Activated CD4-positive, alpha-beta T cell treated with anti-CD3 and anti-CD28 coated beads, Interleukin-10, Interleukin-2, amounts not matched to agents 100 ng/mL and 50 ng/mL, durations not matched to agents 16 hours and 8 hours (primary cell): ENCODE data around the gene TESMIN.

Experiments
- DNase-seq: peaks from one replicate; pipeline ENCODE4 v3.0.0-alpha.2; 2020

The TESMIN gene

DNA sequence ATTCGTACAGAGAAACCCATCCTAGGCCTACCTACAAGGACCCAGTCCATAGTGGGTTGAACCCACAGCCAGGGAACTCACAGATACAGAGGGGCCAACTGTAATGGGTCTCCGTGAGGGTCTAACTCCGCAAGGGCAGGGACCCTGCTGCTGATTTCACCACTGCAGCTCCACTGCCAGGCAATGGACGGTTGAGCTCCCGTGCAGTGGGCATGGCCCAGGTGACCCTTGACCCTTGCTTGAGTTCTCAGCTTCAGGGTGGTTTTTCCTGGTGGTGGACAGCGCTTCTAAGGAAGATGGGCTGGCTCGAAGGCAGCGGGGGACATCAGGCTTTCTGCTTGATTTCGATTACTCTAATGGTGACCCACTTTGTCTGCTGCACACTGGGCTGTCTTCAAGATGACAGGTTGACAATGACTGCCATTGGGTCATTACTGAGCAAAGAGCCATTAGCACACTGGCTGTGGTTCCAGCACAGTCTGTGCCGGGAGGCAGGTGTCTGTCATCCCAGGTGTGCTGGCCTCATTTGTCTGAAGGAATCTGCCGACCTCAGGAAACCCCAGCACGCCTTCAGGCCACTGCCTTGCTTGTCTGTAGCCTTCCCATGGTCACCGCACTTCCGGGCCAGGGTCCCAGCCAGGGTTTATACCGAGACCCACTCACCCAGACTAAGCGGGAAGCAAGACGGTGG, 70.6 kb downstream of the TESMIN start:
- DNase-seq: no peak

DNA sequence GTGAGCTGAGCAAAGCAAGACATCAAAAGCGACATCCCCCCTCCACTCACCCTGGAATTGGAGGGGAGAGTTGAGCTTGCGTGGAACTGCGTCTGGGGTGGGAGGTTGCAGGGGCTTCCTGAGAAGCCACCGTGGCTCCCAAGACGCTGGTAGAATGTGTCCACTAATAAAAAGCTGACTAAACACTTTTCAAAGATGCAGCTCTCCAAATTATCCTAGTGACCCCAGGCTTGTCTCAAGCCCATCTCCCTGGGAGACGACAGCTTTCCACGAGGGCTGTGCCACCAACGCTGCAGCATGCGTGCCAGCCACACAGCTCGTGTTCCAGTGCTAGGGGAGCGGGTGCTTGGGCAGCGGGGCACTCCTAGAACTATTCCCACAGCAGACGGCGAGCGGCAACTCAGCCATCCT, 73.3 kb downstream of the TESMIN start:
- no peak for DNase-seq

DNA sequence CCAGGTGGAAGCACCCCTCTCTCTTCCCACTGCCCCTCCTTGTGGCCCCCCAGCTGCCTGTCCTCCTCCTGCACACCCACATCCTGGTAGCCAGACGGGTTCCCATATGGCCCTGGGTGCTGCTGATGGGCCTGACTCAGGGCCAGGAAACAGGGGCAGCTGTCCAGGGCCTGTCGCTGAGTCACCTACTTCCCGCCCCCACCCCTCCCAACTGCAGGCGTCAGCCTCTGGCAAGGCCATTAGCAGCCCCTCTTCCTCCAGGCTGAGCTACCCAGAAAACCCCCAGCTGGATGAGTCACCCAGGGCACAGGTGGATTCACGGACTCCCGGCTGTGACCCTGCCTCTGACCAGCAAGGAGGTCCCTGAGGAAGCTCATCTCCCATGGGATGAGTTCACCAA, 73.9 kb downstream of the TESMIN start:
- DNase-seq: no peak

DNA sequence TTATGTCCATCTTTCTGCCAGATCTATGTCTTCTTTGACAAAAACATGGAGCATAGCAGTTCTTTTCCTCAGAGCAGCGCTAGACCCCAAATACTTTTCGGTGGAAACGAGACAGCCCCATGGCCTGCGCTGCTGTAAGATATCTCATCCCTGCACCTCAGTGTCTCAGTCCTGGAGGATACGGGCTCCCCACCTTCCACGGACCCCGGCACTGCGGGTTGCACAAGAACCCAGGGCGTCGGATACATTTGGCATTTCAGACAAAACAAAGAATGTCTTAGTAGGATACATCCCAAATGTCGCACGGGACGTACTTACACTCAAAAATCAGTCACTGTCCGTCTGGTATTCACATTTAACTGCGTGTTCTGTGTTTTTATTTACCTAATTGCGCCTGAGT, 76.9 kb downstream of the TESMIN start:
- DNase-seq: no peak

DNA sequence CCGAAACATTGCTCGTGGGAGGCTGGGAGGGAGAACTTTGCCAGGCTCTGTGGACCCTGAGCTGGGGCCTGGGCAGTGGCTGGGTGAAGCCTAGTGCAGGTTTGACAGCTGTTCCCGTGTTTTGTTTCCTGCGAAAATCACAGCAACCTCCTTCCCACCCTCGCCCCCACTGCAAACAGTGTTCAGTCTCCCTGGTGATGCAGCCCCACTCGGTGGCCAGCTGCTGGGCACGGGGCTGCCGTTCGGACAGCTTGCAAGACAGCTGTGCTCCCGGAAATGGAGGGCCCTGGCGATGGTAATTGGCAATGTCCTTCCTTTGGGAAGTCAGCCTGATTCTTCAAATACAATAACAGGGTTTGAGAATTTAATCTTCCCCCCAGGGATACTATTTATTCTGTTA, 77.3 kb downstream of the TESMIN start:
- DNase-seq: no peak

DNA sequence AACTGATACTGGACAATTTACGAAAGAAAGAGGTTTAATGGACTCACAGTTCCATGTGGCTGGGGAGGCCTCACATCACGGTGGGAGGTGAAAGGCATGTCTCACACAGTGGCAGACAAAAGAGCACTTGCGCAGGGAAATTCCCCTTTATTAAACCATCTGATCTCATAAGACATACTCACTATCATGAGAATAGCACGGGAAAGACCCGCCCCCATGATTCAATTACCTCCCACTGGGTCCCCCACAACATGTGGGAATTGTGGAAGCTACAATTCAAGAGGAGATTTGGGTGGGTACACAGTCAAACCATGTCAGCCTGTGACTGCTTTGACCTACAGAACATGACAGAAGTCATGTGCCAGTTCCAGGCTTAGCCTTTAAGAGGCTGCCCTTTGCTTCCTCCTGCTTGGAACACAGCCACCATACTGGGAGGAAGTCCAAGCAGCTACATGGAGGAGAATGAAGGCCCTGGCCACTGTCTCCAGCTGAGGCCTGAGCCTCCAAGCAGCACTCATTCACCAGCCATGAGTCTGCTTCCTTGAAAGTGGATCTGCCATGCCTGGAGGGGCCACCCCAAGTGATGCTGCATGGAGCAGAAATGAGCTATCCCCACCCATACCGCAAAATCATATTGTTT, 77.9 kb downstream of the TESMIN start:
- DNase-seq: no peak

DNA sequence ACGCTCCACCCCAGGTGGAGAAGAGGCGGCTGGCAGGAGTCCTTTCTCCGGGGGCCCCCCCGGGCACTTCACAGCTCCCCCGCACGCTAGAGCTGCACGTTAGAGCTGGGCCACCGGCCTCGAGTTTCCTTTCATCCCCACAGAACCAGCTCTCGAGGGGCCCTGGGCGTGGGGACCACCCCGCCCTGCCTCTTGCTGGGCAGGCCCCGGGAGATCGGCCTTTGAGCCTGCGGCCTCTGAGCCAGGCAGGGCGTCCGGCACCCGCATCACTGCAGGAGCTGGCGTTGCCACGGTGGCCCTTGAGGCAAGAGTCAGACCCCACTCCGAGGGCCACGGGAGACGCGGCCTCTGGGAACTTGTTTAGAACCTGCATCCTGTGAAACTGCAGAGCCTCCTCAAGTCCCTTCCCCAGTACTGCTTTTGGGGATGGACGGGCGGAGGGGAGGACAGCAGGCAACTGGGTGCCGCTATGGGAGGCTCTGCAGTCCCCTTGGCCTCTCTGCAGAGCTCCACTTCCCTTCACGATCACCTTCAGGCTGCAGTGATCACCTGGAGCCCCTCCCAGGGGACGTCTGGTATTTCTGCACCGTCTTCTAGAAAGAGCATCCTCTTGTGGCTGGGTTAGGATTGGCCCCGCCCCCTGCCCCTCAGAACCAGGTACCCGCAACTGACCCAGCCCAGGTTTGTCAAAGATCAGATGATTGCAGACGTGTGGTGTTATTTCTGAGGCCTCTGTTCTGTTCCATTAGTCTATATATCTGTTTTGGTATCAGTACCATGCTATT, 80.9 kb downstream of the TESMIN start:
- DNase-seq: no peak

DNA sequence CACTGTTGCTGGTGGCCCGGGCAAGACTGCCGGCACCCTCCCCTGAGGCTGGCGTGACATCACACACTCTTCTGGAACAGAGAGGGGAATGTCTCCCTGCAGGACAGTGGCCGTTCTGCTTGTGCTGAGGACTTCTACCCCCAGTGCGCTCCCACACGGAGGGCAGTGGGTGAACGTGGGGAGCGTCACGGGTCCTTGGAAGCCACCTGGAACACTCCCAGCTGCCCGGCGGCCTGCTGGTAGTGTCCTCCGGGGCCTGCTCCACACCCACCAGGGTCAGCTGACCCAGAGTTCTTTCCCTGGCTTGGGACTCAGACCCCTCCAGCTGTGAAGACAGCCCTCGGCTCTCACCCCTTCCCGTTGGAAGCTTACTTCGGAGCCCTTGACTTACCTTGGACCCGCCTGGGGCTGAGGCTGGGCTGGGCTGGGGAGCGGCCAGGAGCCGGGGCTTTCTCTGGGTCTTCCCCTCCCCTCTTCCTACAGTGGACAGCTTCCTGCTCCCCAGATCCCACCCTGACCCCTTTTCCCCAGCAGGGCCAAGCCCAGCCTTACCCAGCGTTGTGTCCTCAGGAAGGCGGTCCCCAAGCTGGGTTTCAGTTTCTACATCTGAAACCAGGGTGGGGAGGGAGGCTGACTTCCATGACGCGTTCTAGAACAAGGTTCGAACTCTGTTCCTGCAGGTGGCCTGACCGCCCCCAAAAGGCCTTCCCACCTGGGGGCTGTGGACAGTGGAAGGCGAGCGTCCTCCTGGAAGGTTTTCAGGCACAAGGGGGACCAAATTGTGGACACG, 81.8 kb downstream of the TESMIN start:
- no peak for DNase-seq

DNA sequence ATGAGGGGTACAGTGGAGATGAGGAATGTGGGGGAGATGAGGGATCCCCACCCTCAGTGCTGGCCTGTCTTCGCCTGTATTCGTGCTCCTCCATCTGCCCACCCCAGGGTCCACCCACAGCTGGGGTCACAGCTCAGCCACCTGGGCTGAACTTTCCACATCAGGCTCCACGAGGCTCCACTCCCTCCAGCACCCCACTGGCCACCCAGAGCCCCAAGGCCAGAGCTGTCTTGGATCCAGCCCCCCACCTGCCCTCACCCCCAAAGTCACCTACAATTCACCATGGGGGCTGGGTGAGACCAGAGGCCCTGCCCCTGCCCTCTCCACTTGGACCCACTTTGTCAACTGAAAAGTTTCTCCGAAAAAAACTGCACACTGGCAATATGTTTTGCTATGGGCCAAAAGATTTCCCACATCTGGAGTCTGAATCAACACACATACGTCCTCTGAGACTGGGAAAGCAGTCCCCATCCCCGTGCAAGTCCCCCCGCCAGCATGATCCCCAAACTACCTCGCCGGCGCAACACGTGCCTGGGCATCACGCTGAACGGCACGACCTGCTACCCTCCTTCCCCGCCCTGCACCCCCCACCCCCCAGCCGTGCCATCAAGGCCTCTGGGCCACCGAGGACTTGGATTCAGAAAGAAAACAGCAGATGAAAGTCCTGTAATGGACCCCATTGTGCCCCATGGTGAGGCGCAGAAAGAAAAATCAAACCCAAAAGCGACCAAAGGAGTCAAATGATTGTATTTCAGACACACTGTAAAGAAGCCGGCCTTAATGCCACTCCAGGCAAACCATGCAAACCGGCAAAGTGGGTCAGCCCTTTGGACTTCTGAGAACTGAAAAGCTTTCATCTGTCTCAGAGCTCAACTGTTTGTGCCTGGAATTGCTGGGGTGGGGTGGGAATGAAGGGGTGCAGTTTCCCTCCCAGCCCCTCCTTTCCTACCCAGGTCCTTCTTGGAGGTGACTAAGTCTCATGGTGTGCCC, 83.5 kb downstream of the TESMIN start:
- DNase-seq: no peak

DNA sequence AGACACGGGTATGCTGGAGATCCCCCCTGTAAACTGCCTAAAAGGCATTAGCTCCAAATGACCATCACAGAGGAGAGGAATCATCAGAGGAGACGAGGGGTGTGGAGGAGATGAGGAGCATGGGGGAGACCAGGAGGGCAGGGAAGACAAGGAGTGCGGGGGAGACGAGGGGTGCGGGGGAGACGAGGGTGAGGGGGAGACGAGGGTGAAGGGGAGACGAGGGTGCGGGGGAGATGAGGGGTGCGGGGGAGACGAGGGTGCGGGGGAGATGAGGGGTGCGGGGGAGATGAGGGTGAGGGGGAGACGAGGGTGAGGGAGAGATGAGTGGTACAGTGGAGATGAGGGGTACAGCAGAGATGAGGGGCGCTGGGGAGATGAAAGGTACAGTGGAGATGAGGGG, 84.5 kb downstream of the TESMIN start:
- no peak for DNase-seq

DNA sequence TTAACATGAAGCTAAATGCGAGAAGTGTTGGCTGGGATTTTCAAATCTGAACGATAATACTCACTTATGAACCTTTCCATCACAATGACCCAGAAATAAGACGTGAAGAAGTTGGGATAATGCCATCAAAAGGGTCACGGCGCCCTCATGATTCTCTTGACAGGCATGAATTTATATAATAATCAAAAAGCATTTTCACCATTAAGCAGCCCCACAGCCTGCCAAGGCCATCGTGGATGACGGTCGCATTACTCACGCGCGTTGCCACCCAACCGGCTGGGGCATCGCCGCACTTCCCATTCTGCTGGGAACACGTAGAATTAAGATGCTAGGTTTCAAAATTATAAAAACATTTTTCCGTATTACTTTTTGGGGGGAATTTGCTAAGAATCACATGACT, 85.9 kb downstream of the TESMIN start:
- DNase-seq: no peak

DNA sequence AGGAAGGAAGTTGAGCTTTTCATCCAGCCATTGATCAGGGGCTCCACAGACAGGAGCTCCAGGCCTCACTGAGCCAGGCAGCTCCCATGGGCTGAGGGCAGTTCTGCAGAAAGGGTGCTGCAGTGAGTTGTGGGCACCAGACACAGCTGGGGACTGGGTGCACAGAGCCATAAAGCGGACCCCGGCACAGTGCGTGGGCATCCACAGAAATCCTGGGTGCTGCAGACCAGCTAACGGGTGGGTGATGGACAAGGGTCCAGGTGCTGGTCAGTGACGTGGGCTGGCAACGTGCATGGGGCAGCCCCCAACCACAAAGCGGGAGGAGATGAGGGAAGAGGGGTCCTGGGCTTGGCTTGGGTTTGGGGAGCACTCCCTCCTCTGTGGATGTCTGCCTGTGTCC, 86.4 kb downstream of the TESMIN start:
- no peak for DNase-seq

DNA sequence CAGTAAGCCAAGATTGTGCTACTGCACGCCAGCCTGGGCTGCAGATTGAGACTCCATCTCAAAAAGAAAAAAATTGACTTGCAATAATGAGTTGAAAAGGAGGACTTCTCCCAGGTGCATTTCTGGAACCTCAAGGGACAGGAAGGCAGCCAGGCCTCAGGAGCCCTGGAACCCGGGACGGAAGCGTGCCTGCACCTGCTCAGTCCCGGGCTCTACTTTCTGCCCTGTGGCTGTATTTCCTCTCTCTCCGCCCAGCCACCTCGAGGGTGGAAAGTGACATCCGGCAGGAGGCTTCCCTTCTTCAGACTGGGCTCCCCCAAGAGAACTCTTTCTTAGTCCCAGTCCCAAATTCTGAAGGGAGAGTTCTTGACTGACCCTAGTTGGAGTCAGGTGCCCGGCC, 87.2 kb downstream of the TESMIN start:
- DNase-seq: no peak

DNA sequence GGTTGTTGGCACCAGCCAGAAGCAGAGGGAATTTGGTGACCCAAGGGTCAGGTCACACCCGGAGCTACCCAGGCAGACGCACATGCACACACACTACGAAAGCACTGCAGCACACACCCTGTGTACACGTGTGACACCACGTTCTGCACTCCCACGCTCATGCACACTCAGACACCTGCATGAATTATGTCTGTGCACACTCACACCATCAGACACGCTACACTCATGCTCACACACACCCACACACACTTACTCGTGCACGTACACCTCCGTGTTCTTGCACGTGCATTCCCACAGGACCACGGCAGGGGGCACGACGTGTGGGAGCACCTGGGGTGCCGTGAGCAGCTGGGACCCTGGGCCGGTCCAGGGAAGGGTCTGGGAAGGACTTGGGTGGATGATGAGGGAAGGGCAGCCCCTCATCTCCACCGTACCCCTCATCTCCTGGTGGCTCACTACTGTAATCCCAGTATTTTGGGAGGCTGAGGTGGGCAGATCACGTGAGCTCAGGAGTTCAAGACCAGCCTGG, 87.8 kb downstream of the TESMIN start:
- no peak for DNase-seq

DNA sequence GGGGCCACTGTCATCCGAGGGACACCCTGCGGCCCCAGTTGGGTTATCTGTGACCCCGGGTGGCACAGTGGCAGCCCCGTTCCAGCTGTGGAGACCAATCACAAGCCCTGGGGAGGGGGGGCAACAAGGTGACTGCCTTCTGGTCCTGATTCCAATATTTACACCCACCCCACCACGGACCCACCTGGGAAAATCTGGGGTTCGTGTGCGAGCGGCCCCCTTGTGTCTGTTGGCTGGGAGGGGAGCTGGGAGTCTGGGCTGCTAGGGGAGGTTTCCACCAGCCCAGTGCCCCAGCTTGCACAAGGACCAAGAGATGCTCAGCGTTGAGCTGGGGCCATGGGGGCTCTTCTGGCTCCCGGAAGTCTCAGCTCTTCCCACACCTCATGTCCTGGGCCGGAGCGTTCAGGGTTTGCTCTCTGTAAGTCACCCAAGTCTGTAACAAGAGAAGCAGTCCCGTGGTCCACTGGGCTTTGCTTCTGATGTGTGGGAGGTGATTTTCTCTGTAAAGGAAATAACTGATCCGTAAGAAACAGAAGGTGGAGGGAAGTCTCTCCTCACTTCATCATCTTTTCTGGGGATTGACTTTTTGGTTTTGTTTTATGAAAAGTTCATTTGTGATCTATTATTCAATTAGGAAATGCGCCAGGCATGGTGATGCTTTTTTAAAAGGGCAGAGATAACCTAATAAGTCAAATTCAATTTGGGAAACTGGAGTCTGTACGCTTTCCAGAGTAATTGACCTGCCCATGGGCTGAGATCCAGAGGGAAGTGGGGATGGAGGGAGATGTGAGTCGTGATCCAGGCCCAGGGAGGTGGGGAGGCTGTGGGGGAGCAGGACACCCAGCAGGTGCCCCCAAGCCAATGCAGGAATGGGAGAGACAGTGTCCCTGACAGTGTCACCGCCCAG, 89.4 kb downstream of the TESMIN start:
- DNase-seq: no peak

DNA sequence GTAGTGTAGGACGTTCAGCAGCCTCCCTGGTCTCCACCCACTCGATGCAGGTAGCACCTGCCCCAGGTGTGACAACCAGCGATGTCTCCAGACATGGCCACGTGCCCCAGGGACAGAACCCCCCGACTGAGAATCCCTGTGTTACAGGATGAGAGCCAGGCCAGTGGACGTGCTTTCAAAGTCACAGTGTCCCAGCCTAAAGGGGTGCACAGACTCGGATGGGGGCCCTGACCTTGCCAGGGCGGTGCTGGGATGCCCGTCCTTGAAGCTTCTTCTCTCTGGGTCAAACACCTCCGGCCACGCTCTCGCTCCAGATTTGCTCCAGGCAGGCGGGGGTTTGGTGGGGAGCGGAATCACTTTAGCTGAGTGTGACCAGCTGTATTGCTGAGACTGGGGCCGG, 90.3 kb downstream of the TESMIN start:
- DNase-seq: no peak

DNA sequence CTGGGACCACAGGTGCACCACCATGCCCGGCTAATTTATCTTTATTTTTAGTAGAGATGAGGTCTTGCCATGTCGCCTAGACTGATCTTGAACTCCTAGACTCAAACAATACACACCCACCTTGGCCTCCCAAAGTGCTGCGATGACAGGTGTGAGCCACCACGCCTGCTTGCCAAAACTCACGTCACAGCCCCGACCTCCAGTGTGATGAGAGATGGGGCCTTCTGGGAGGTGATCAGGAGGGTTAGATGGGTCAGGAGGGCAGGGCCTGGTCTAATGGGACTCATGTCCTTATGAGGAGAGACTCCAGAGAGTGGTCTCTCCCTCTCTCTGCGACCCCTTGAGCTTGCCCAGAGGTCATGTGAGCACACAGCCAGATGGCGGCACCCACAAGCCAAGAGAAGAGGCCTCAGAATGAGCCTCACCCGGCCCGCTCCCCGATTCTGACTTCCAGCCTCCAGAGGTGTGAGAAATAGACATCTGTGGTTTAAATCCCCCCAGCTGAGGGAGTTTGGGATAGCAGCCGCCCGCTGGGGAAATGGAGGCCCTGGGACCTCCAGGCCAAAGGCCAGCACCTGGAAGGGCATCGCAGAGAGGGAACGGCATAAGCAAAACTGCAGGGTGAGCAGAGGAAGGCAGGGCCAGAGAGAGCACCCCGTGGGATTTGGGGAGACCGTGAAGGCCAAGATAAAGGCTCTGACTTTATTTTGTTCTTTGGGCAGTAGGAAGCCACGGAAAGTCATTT, 91.1 kb downstream of the TESMIN start:
- no peak for DNase-seq

DNA sequence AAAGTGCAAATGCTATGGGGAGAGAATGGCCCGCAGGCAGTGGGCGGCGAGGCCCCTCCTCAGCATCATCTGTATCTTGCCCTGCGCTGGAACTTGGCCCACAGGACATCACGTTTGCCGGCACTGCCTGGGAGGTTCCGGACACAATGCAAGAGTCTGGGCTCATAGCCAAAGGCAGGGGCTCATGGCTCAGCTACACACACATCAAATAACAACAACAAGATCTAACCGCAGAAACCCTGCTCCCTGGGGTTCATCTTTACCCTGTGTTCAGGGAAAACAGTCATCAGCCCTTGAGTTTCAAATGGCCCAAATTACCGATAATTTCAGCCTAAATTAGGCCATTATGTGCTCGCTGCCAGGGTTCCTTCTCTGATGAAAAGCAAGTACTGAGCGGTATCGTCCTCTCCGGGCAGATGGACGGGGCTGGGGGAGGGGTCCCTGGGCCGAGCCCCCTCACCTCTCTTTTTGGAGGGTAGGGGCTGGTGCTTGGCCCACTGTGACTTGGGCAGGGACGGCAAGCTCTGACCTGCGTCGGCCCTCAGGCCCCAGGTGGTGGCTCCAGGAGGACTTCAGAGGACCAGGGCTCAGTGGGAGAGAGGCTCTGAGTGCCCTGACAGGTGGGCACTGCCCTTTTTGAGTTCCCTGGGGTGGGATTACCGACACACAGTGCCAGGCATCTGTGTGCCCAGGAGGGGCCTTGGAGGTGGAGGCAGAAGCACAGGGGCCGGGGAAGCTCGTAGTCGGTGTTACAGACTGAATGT, 92.0 kb downstream of the TESMIN start:
- no peak for DNase-seq

DNA sequence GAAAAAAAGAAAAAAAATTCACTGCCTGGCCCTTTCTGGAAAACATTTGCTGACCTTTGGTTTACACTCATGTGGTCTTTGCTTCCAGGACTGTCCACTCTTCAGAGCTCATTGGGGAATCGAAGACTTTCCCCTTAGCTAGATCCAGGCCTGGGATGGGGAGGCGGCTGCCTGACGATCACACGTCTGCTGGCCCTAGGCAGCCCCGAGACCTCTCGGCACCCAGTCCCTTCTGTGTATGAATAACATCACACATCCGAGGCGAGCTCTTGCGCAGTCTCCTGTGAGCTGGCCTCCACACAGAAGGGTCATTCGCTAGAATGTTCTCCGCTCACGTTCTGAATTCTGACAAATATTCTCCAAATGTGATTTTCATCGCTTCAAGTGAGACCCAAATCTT, 92.7 kb downstream of the TESMIN start:
- no peak for DNase-seq
